Dedifferentiated amniotic fluid mesenchymal stem cell (primary cell): ENCODE data around the gene RBM18.

Source experiments
- DNase-seq: peaks from one replicate; pipeline ENCODE4 v3.0.0-alpha.2; 2016; ENCODE audit errors: extremely low spot score

Gene RBM18

GRCh38 chr9:122222791-122223190 lies 41.8 kb downstream of the RBM18 start:
- DNase-seq = no peak

GRCh38 chr9:122221183-122221811 lies 43.3 kb downstream of the RBM18 start:
- DNase-seq = no peak

GRCh38 chr9:122220673-122221182 lies 43.9 kb downstream of the RBM18 start:
- DNase-seq = no peak

GRCh38 chr9:122219856-122220672 lies 44.6 kb downstream of the RBM18 start:
- DNase-seq = no peak

GRCh38 chr9:122218935-122219855 lies 45.4 kb downstream of the RBM18 start:
- no peak for DNase-seq

GRCh38 chr9:122218071-122218934 lies 46.3 kb downstream of the RBM18 start:
- DNase-seq = no peak

GRCh38 chr9:122217640-122218039 lies 47.0 kb downstream of the RBM18 start:
- DNase-seq = no peak

GRCh38 chr9:122216798-122217418 lies 47.7 kb downstream of the RBM18 start:
- no peak for DNase-seq

GRCh38 chr9:122216138-122216797 lies 48.4 kb downstream of the RBM18 start:
- no peak for DNase-seq

- no peak for DNase-seq
Measured at GRCh38 chr9:122215663-122216062, 49.0 kb downstream of the RBM18 start.

- DNase-seq = no peak
Measured at GRCh38 chr9:122214507-122214906, 50.1 kb downstream of the RBM18 start.

- DNase-seq = no peak
Measured at GRCh38 chr9:122213589-122214413, 50.8 kb downstream of the RBM18 start.

- DNase-seq = no peak
Measured at GRCh38 chr9:122213102-122213588, 51.5 kb downstream of the RBM18 start.

GRCh38 chr9:122212473-122213004 lies 52.1 kb downstream of the RBM18 start:
- DNase-seq = no peak

- no peak for DNase-seq
Measured at GRCh38 chr9:122209451-122209850, 55.2 kb downstream of the RBM18 start.

- DNase-seq = no peak
Measured at GRCh38 chr9:122207096-122207495, 57.5 kb downstream of the RBM18 start.

- DNase-seq = peak; percentile 92
Measured at GRCh38 chr9:122206118-122207046, 58.3 kb downstream of the RBM18 start.

GRCh38 chr9:122205176-122205575 lies 59.5 kb downstream of the RBM18 start:
- no peak for DNase-seq
